Measurements from ENCODE around the gene ECEL1.

- TF ChIP-seq POLR2A (IDR thresholded peaks at IDR 0.05) (no peak), CTCF (IDR thresholded peaks at IDR 0.05) (no peak)
Measured at GRCh38 chr2:232447638-232448303, 39.9 kb downstream of the ECEL1 start.
